GM12878 (cell line): ENCODE measurements around the gene NRBF2. TPM values are rescaled to one million over a fixed set of nuclear protein-coding genes. Genes with fewer than 3 reads are reported as not detected.
A peak's percentile ranks its signal among the peaks of the same experiment; 100 is the strongest.

ENCODE experiments used
- ATAC-seq: fragments of 200-7000 bp; cut with Tn5 transposase; 3 replicates; pipeline ENCODE4 v1.9.1; 2020; ENCODE audit warnings: mild to moderate bottlenecking, moderate library complexity
- Bru-seq: library from RNA; stranded (reverse); fragments of 400-500 nt; gene quantifications from one replicate; lab custom pipeline; 2021; lab: Mats Ljungman, UMichigan
- BruChase-seq, 2 experiments: library from RNA; stranded (reverse); fragments of 400-500 nt; gene quantifications; one replicate each; lab custom pipeline; 2021; lab: Mats Ljungman, UMichigan
- BruUV-seq: library from RNA; stranded (reverse); fragments of 400-500 nt; replicated peaks from 2 replicates; lab custom pipeline; 2021; lab: Mats Ljungman, UMichigan
- CTCF ChIA-PET: fragments of 300-600 bp; sonication (Branson Sonifier 250); formaldehyde crosslinking; extraction: SDS; loops from one replicate; lab custom pipeline; 2021; ENCODE audit warnings: inconsistent platforms; lab: Yijun Ruan, JAX
- POLR2A ChIA-PET: fragments of 350-600 bp; formaldehyde crosslinking; extraction: SDS; loops from one replicate; lab custom pipeline; 2021; ENCODE audit warnings: inconsistent platforms; lab: Charles Lee
- RAD21 ChIA-PET: fragments of 300-600 bp; sonication (Branson Sonifier 250); formaldehyde crosslinking; loops from one replicate; lab custom pipeline; 2023; ENCODE audit warnings: antibody characterized with exemption; ENCODE audit not compliant: unreplicated experiment; lab: Charles Lee
- SMC1A ChIA-PET: fragments of 300-600 bp; sonication (Branson Sonifier 250); formaldehyde crosslinking; loops from one replicate; lab custom pipeline; 2023; ENCODE audit not compliant: unreplicated experiment, uncharacterized antibody; lab: Charles Lee
- DNase-seq: peaks from one replicate; pipeline ENCODE4 v3.0.0-alpha.2; 2011; ENCODE audit warnings: low read depth, low spot score
- FAIRE-seq: peaks from 3 replicates; lab custom pipeline; 2011; peaks lifted over from hg19 to GRCh38; lab: Jason Lieb, UNC
- H2AFZ ChIP-seq: 2 replicates; pipeline ENCODE4 v1.6.0; 2011; ENCODE audit warnings: low read depth, low read length, control low read depth; ENCODE audit not compliant: control insufficient read depth
- H3K27ac ChIP-seq: 2 replicates; pipeline ENCODE4 v1.5.1; 2011; ENCODE audit warnings: control low read depth; ENCODE audit not compliant: control insufficient read depth, insufficient read depth
- H3K27me3 ChIP-seq, 2 experiments: replicated peaks in 1 of 2; 2 replicates each; pipeline versions ENCODE4 v1.6.0 to v1.6.1; 2011; ENCODE audit warnings: low read length in 1 of 2; ENCODE audit not compliant: control insufficient read depth in 2 of 2, insufficient read depth in 2 of 2
- H3K36me3 ChIP-seq, 2 experiments: 2 replicates each; pipeline ENCODE4 v1.5.1; 2011; ENCODE audit warnings: low read length in 1 of 2; ENCODE audit not compliant: control insufficient read depth in 2 of 2, insufficient read depth in 2 of 2
- H3K4me1 ChIP-seq: 2 replicates; pipeline ENCODE4 v1.6.1; 2011; ENCODE audit warnings: mild to moderate bottlenecking, low read length, moderate library complexity, mixed read lengths; ENCODE audit not compliant: control insufficient read depth, insufficient read depth
- H3K4me2 ChIP-seq: 2 replicates; pipeline ENCODE4 v1.6.0; 2011; ENCODE audit warnings: control low read depth; ENCODE audit not compliant: control insufficient read depth, insufficient read depth
- H3K4me3 ChIP-seq: fragments of 200-600 bp; sonication (generic); 2 replicates; pipeline ENCODE4 v1.5.1; 2016
- H3K79me2 ChIP-seq: 2 replicates; pipeline ENCODE4 v1.6.0; 2011; ENCODE audit warnings: low read length; ENCODE audit not compliant: control insufficient read depth, insufficient read depth
- H3K9ac ChIP-seq: 2 replicates; pipeline ENCODE4 v1.8.0; 2011; ENCODE audit warnings: low read length, control low read depth, mixed read lengths; ENCODE audit not compliant: control insufficient read depth, insufficient read depth
- H3K9me3 ChIP-seq: replicated peaks from 3 replicates; pipeline ENCODE4 v1.5.1; 2011; ENCODE audit warnings: mild to moderate bottlenecking, low read length; ENCODE audit not compliant: control insufficient read depth, insufficient read depth
- H4K20me1 ChIP-seq: 2 replicates; pipeline ENCODE4 v1.6.0; 2011; ENCODE audit not compliant: control insufficient read depth, insufficient read depth
- BCL3 ChIP-seq: IDR thresholded peaks from 2 replicates; pipeline ENCODE4 v1.6.1; 2011; ENCODE audit warnings: borderline replicate concordance, low read depth, mild to moderate bottlenecking, moderate library complexity, low read length; ENCODE audit not compliant: insufficient read depth, poor library complexity, severe bottlenecking
- CREM ChIP-seq: IDR thresholded peaks from 2 replicates; pipeline ENCODE4 v1.6.1; 2014; ENCODE audit warnings: antibody characterized with exemption, low read depth
- E2F4 ChIP-seq: IDR thresholded peaks from 2 replicates; pipeline ENCODE4 v1.6.1; 2012; ENCODE audit warnings: low read depth, low read length, improper control_type of control experiment
- ESRRA ChIP-seq: IDR thresholded peaks from 2 replicates; pipeline ENCODE4 v1.6.1; 2012; ENCODE audit warnings: mild to moderate bottlenecking, low read length, improper control_type of control experiment
- KLF5 ChIP-seq: fragments of 450-650 bp; IDR thresholded peaks from 2 replicates; pipeline ENCODE4 v1.6.1; 2014; ENCODE audit warnings: mild to moderate bottlenecking; ENCODE audit not compliant: partially characterized antibody
- MEF2B ChIP-seq: fragments of 450-650 bp; IDR thresholded peaks from 2 replicates; pipeline ENCODE4 v1.6.1; 2018; ENCODE audit warnings: mild to moderate bottlenecking, moderate library complexity; ENCODE audit not compliant: partially characterized antibody, poor library complexity, severe bottlenecking
- NFYA ChIP-seq: IDR thresholded peaks from 2 replicates; pipeline ENCODE4 v1.6.1; 2011; ENCODE audit warnings: low read depth, mild to moderate bottlenecking, low read length, improper control_type of control experiment, borderline replicate concordance
- POU2F2 ChIP-seq: IDR thresholded peaks from 3 replicates; pipeline ENCODE4 v1.6.1; 2011; ENCODE audit warnings: low read depth, mild to moderate bottlenecking, low read length, borderline replicate concordance
- RUNX3 ChIP-seq: IDR thresholded peaks from 2 replicates; pipeline ENCODE4 v1.6.1; 2012; ENCODE audit warnings: low read length, inconsistent platforms
- SREBF1 ChIP-seq: IDR thresholded peaks from 2 replicates; pipeline ENCODE4 v1.6.1; 2012; ENCODE audit warnings: mild to moderate bottlenecking, low read length
- STAT3 ChIP-seq: IDR thresholded peaks from 2 replicates; pipeline ENCODE4 v1.6.1; 2011; ENCODE audit warnings: low read depth, low read length, improper control_type of control experiment
- TARDBP ChIP-seq: IDR thresholded peaks from 2 replicates; pipeline ENCODE4 v1.6.1; 2016; ENCODE audit warnings: borderline replicate concordance
- TCF12 ChIP-seq: IDR thresholded peaks from 2 replicates; pipeline ENCODE4 v1.6.1; 2011; ENCODE audit warnings: low read depth, mild to moderate bottlenecking, low read length
- ZNF217 ChIP-seq: fragments of 450-650 bp; IDR thresholded peaks from 2 replicates; pipeline ENCODE4 v1.6.1; 2017; ENCODE audit warnings: antibody characterized with exemption, mild to moderate bottlenecking
- WGBS: methylation state at CpG from one replicate; pipeline ENCODE4 v1.1.6; 2016; ENCODE audit warnings: low lambda C conversion rate; ENCODE audit not compliant: insufficient replicate concordance, insufficient coverage; ENCODE audit errors: missing lambda C conversion rate; 5-methylcytosine and 5-hydroxymethylcytosine counted together
- in situ Hi-C: fragments of 300-500 bp; cut with MboI; formaldehyde crosslinking; loops from 9 replicates; pipeline ENCODE4 v1.14.3; 2018; ENCODE audit warnings: mixed read lengths
- intact Hi-C: fragments of 100-400 bp; cut with micrococcal nuclease; formaldehyde crosslinking; loops from one replicate; pipeline ENCODE4 v1.14.2; 2022; ENCODE audit not compliant: unreplicated experiment
- long read RNA-seq, 2 experiments: library from polyadenylated mRNA; unstranded; transcript quantifications; one replicate each; pipeline ENCODE4 v2.0.0, GENCODE V29; 2019 to 2020
- polyA minus RNA-seq, 3 experiments: library from RNA; depleted of rRNA, polyadenylated mRNA; stranded (reverse); fragments of >200 nt; gene quantifications; 2 replicates each; pipeline ENCODE4 v1.2.3, GENCODE V29; 2011
- polyA plus RNA-seq, 11 experiments: library from polyadenylated mRNA; depleted of rRNA in 4 of 11; unstranded in 6 of 11; stranded (reverse) in 5 of 11; fragments of >200 nt; fragmentation: Nextera tagmentation in 4 of 11; fragmentation: Illumina TruSeq in 1 of 11; extraction: Ambion mirVana in 4 of 11; extraction: Trizol in 1 of 11; gene quantifications; 1 replicate in 1 of 11; 2 replicates in 10 of 11; pipeline versions ENCODE4 v1.2.1 to v1.2.3, GENCODE V29; 2011 to 2016; ENCODE audit warnings: inconsistent platforms in 2 of 11, missing spikeins in 2 of 11, low read depth in 1 of 11
- total RNA-seq, 4 experiments: library from RNA; depleted of rRNA in 3 of 4; stranded (reverse); fragments of >200 nt in 3 of 4; fragmentation: Illumina TruSeq in 1 of 4; extraction: Trizol in 1 of 4; gene quantifications; 2 replicates each; pipeline versions ENCODE4 v1.2.1 to v1.2.3, GENCODE V29; 2013 to 2021
- TF ChIP-seq, protein P1 (sequence below): IDR thresholded peaks from 2 replicates; pipeline ENCODE4 v1.6.1; 2011; ENCODE audit warnings: low read depth, low read length, improper control_type of control experiment, borderline replicate concordance

NRBF2 gene
- total RNA-seq (2013; cell fraction: nucleolus; rRNA removed), result 13.4 and 14.2 TPM in 2 replicates
- total RNA-seq (2014; rRNA removed), result 18.8 and 20.4 TPM in 2 replicates
- total RNA-seq (2014; rRNA removed; fragmentation: Illumina TruSeq; extraction: Trizol), result 26.6 and 27.3 TPM in 2 replicates
- total RNA-seq (2021), result 17.8 and 20.4 TPM in 2 replicates
- 15.7 TPM for polyA plus RNA-seq (2011; ENCODE audit: low read depth)
- polyA plus RNA-seq (2011; rRNA removed), result 26.3 and 32.1 TPM in 2 replicates
- polyA plus RNA-seq (2011; cell fraction: cytosol; rRNA removed), result 11.6 and 11.7 TPM in 2 replicates
- 6.9 and 8.9 TPM in 2 replicates for polyA plus RNA-seq (2011; cell fraction: nucleus; rRNA removed)
- 21.3 and 22.5 TPM in 2 replicates for polyA plus RNA-seq (2012)
- polyA plus RNA-seq (2014; fragmentation: Illumina TruSeq; extraction: Trizol), result 28.2 and 30.1 TPM in 2 replicates
- 10 to 100 TPM; 33.2 to 35.0 TPM for polyA plus RNA-seq (2014; fragmentation: Nextera tagmentation; extraction: Ambion mirVana)
- 19.2 and 19.8 TPM in 2 replicates for polyA plus RNA-seq (2014; rRNA removed)
- 10 to 100 TPM; 34.7 to 39.8 TPM for polyA plus RNA-seq (2016; fragmentation: Nextera tagmentation; extraction: Ambion mirVana)
- 9.8 and 11.0 TPM in 2 replicates for polyA minus RNA-seq (2011; rRNA and poly(A)+ RNA removed)
- polyA minus RNA-seq (2011; cell fraction: cytosol; rRNA and poly(A)+ RNA removed), result 7.2 and 8.3 TPM in 2 replicates
- polyA minus RNA-seq (2011; cell fraction: nucleus; rRNA and poly(A)+ RNA removed), result 4.2 and 7.8 TPM in 2 replicates
- percentile 91 among the genes with signal in this experiment for Bru-seq, nascent RNA
- percentile 82 among the genes with signal in this experiment for BruChase-seq, experiment 1, labeled RNA remaining after a 6-hour chase
- percentile 86 among the genes with signal in this experiment for BruChase-seq, experiment 2, labeled RNA remaining after a 2-hour chase
- long read RNA-seq, experiment 1, transcript NRBF2-201 (4 exons, 1,853 nt), result major isoform, 35 of 40 reads
- long read RNA-seq, experiment 1, partial matches to known transcripts, result 0 of 40 reads
- long read RNA-seq, experiment 1, other reads (novel, unspliced or antisense), result 3 of 40 reads
- long read RNA-seq, experiment 2, transcript NRBF2-201 (4 exons, 1,853 nt), result major isoform, 237 of 251 reads
- long read RNA-seq, experiment 2, partial matches to known transcripts, result 0 of 251 reads
- long read RNA-seq, experiment 2, other reads (novel, unspliced or antisense), result 12 of 251 reads

GRCh38 chr10:63133056-63133820, at the start of gene NRBF2:
TSS of gene NRBF2 (plus strand) at chr10:63133328. CDS start at chr10:63133471, 143 bp downstream.
- Histone ChIP-seq H3K79me2 (peaks cover 50% of the 10 kb centered on the region), H3K4me2 (peak within 1 kb of the TSS; percentile 36), H3K9ac (peak within 1 kb of the TSS; percentile 89), H3K36me3 (no peaks in the 10 kb centered on the region), H3K9me3 (no peaks in the 10 kb centered on the region; the same call in 2 of the 3 replicates), H2AFZ (peak within 1 kb of the TSS; percentile 89), H4K20me1 (no peaks in the 10 kb centered on the region; the same call in 1 of the 2 replicates), H3K27ac (peak within 1 kb of the TSS; percentile 94), H3K4me1 (peaks cover 6% of the 10 kb centered on the region), H3K4me3 (peak within 1 kb of the TSS; percentile 89), H3K27me3 (no peaks in the 10 kb centered on the region)
- DNase-seq (peak; percentile 96), ATAC-seq (peak; percentile 93), FAIRE-seq (peak; percentile 99)
- intact Hi-C loops (loop anchor here (10.0 kb wide), 1 partner anchor 448 kb away; no protein-coding TSS in a partner anchor), in situ Hi-C loops (no loop called here)
- POLR2A ChIA-PET, result interaction anchor here (1.0 to 2.8 kb wide), 5 partner anchors 10 to 496 kb away, joined by 3 to 15 read pairs (median 6); no protein-coding TSS in a partner anchor
- under 1% methylated on average over 44 of the region's 55 CpGs for WGBS
- BruUV-seq, result no TSS peak
- RAD21 ChIA-PET, result interaction anchor here (0.5 to 2.7 kb wide), 13 partner anchors 10 to 641 kb away, joined by 3 to 14 read pairs (median 3); no protein-coding TSS in a partner anchor
- CTCF ChIA-PET, result interaction anchor here (1.2 to 7.8 kb wide), 5 partner anchors 8 to 49 kb away, joined by 4 to 71 read pairs (median 6); no protein-coding TSS in a partner anchor
- SMC1A ChIA-PET, result interaction anchor here (0.9 to 7.0 kb wide), 7 partner anchors 13 to 587 kb away, joined by 3 to 53 read pairs (median 4); no protein-coding TSS in a partner anchor
- TF ChIP-seq TCF12, result 0 out of 2 replicates have a peak, but pooled peaks have one; percentile 57
- no peak; the same call in none of the 2 replicates for TF ChIP-seq SREBF1
- TF ChIP-seq RUNX3, result peak; percentile 60
- TF ChIP-seq MEF2B, result peak; percentile 28
- TF ChIP-seq ZNF217, result peak; percentile 78; the same call in 1 of the 2 replicates
- TF ChIP-seq CREM, result peak; percentile 90
- TF ChIP-seq KLF5, result peak; percentile 68
- no peak for TF ChIP-seq ESRRA
- TF ChIP-seq STAT3, result no peak
- no peak for TF ChIP-seq NFYA
- peak; percentile 31 for TF ChIP-seq BCL3
- TF ChIP-seq TARDBP, result no peak
- TF ChIP-seq POU2F2, result peak; percentile 87; the same call in 2 of the 3 replicates
- TF ChIP-seq E2F4, result no peak
- TF ChIP-seq, protein P1, sequence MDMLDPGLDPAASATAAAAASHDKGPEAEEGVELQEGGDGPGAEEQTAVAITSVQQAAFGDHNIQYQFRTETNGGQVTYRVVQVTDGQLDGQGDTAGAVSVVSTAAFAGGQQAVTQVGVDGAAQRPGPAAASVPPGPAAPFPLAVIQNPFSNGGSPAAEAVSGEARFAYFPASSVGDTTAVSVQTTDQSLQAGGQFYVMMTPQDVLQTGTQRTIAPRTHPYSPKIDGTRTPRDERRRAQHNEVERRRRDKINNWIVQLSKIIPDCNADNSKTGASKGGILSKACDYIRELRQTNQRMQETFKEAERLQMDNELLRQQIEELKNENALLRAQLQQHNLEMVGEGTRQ, result peak; percentile 92
